ENCODE data around the gene TBCCD1. TPM values are rescaled to one million over a fixed set of nuclear protein-coding genes. Genes with fewer than 3 reads are reported as not detected.
"Not testable (repeated sequence)": the region's sequence is repeated elsewhere in the genome, so short reads cannot be mapped to it uniquely, and the experiment has no call there.

The TBCCD1 gene
- total RNA-seq, 1 donor from 2014 or later: 6.4 TPM

DNA sequence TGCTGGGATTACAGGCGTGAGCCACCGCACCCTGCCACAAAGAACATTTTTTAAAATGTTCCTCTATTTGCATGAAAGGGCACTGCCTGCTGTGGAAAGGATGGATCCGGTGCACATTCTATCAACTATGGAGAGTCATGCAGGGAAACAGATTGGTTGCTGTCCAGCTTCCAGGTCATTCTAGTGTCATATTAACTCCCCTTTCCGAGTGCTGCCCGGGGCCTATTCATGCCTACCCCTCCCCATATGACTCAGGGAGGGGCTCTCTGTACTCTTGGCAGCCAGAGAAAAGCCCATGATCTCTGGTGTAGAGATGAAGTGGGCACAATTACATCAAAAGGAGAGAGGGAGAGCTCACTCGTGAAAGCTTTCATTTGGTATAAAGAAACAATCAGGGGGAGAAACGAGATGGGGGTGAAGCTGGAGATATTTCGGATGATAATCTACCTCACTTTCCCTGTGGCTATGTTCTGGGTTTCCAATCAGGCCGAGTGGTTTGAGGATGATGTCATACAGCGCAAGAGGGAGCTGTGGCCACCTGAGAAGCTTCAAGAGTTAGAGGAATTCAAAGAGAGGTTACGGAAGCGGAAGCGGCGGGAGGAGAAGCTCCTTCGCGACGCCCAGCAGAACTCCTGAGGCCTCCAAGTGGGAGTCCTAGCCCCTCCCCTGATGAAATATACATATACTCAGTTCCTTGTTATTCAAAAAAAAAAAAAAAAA lies 29.6 kb upstream of the TBCCD1 start:
- ATAC-seq: no peak

DNA sequence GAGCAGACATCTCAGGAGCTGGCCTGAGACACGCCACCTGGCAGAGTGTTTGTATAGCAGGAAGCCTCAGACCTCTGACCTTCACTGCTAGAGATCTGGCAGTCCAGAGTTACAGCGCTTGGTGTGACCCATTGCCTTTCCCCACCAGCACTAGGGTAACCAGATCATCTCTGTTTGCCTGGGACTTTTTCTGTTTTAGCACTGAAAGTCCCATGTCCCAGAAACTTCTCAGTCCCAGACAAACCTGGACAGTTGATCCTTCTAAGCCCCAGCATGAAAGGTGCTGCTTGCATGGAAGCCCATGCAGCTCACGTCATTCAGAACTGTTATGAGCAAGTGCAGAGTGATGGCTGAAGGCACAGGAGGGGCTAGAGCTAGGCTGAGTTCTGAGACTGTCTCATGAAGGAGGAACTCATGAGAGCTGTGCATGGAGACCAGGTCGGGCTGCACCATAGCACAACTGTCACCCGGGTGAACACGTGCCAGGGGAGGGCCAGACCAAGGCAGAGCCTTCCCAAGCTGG lies 27.5 kb upstream of the TBCCD1 start:
- ATAC-seq: peak; percentile 72
- peak; percentile 76 for DNase-seq (ENCODE audit: low spot score)

More for the DNA sequence above, 29.6 kb upstream of the TBCCD1 start:
- no peak for DNase-seq (ENCODE audit: low spot score)

DNA sequence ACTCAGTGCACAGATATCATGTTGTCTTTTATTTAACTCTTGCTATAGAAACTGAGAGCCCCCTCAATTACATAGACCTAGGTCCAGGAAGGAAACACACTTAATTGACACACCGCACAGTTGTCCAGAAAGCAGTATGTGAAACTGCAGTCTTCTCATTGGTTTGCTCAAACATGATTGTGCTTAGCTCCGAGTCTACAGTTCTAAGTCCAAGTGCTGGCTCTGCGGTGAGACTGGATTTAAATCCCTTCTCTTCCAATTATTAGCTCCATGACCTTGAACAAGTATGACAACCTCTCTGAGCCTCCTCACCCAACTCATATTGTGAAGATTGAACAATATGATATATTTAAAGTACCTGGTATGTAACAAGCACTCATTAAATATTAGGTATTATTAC lies 26.7 kb upstream of the TBCCD1 start:
- DNase-seq (ENCODE audit: low spot score) (no peak), ATAC-seq (peak; percentile 49)

DNA sequence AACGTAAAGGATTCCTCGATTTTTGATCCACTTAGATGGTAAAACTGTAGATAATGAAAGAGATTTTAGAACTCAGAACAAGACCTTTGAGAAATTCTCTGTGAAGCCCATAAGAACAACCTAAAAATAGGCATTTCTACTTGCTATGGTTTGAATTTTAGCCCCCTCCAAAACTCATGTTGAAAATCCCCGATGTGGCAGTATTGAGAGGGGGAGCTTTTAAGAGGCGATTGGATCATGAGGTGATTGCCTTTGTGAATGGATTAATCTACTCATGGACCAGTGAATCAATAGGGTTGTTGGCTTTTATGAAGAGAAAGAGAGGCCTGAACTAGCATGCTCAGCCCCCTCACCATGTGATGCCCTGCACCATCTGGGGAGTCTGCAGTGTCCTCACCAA lies 25.5 kb upstream of the TBCCD1 start:
- ATAC-seq (no peak), DNase-seq (ENCODE audit: low spot score) (no peak)

- ATAC-seq (no peak), DNase-seq (ENCODE audit: low spot score) (no peak)
Measured at GRCh38 chr3:186590580-186591295, 23.6 kb upstream of the TBCCD1 start.

DNA sequence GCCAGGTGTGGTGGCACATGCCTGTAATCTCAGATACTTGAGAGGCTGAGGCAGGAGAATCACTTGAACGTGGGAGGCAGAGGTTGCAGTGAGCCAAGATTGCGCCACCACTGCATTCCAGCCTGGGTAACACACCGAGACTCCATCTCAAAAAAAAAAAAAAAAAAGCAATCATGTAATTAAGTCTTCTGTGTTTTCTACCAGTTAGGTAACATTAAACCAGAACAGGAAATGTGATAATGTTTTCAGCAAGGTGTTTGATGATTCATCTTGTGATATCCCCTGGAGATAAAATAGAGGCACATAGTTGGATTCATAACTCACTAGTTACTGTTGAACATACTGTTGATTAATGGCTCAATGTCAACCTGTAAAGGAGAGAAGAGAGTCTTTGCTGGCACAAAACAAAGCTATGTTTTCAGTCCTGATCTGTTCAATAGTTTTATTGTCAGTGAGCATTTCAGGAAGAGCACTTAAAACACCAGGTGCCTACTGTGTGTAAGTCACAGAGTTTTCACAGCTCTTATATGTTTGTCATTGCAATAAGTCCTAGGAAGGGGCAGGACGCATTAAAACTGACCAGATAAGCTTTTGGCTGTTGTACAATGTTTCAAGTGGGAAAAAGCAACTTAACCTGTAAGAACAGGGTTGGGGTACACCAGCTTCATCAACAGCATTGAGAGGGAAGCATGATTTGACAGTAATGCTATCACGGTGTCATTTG lies 22.9 kb upstream of the TBCCD1 start:
- peak; percentile 16 for ATAC-seq
- no peak for DNase-seq (ENCODE audit: low spot score)

- DNase-seq (ENCODE audit: low spot score) (no peak), ATAC-seq (peak; percentile 74)
Measured at GRCh38 chr3:186589121-186589520, 22.0 kb upstream of the TBCCD1 start.

DNA sequence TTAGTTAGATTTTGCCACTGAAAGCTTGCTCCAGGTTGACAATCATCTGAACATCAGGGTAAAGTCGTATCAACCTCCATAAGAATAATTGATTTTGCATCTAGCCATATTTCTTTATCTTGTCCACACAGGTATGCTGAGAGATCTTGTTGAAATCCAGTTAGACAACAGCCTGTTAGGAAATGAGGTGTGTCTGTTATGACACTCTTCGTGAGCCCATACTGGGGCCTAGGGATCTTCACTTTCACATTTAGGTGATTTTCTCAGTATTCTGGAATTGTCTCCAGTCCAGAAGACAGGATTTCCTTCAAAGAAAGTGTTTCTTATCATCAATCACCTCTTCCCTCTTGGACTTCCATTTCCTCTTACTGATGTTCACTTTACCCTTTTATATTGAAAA lies 21.5 kb upstream of the TBCCD1 start:
- peak; percentile 18 for ATAC-seq
- no peak for DNase-seq (ENCODE audit: low spot score)

DNA sequence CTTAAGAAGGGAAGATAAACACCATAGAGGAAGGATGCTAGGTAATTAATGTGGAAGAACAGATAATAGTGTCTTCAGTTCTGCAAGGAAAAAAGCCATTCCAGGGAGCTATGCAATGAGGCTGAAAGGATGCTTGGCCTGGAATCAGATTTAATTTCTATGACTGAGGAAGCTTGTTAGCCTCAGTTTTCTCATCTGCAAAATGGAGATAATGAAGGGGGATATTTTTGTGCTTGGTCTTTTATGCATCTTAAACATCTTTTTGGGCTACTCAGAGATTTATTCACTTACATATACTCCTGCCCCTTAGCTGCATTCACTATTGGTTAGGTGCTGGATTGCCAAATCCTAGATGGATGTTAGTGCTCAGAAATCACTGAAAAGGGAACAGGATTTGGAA lies 20.0 kb upstream of the TBCCD1 start:
- ATAC-seq (no peak), DNase-seq (ENCODE audit: low spot score) (no peak)

- not testable (repeated sequence) for ATAC-seq; DNase-seq (ENCODE audit: low spot score)
Measured at GRCh38 chr3:186586245-186586644, 19.1 kb upstream of the TBCCD1 start.

DNA sequence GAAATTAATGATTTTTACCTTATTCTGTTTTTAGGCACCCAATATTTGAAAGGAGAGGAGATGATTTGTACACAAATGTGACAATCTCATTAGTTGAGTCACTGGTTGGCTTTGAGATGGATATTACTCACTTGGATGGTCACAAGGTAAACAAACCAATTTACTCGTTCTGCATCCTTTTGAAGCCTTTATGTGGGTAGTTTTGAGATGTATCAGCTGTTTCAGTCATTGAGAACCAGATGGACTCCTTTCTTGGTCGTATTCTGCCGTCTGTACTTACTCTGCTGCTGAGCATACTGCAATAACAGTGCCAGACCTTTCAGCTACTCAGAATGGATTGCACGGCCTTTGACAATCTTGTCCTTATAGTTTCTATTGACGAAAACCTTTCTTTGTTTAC lies 16.7 kb upstream of the TBCCD1 start:
- ATAC-seq: no peak

DNA sequence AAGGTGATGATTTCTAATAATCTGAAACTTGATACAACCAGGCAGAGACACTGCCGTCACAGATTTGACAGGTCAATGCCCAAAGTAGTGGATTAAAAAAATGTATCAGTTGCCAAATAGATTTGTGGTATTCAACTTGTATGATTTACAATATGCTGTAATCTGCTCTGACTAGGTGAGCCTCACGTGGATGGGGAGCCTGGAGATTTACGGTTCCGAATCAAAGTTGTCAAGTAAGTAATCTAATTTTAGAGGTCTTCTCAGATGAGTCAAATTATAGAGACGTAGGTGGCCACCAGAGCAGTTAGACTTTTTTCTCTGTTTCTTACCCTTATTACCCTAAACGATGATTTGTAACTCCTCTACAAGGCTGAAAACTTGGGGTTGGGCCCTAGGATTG lies 15.4 kb upstream of the TBCCD1 start:
- no peak for ATAC-seq
- DNase-seq (ENCODE audit: low spot score): no peak

More for the DNA sequence above, 16.7 kb upstream of the TBCCD1 start:
- no peak for DNase-seq (ENCODE audit: low spot score)

DNA sequence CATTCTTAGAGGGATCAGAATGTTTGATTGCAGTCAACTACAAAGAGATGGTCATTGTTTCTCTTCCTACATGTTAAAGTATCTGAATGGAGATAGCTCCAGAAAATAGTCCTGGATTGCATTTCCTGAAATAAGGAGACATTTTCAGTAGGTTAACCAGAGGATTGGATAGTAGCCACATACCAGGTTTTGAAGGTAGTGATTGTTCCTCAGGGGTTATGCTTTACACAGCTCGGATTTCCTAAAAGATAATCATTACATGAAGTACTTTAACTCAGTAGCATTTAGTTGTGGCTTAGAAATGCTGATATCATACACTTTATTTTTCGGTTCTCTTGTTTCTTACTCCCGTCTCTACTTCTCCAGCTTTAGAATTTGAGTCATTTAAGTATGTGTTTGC lies 13.6 kb upstream of the TBCCD1 start:
- DNase-seq (ENCODE audit: low spot score) (no peak), ATAC-seq (no peak)

DNA sequence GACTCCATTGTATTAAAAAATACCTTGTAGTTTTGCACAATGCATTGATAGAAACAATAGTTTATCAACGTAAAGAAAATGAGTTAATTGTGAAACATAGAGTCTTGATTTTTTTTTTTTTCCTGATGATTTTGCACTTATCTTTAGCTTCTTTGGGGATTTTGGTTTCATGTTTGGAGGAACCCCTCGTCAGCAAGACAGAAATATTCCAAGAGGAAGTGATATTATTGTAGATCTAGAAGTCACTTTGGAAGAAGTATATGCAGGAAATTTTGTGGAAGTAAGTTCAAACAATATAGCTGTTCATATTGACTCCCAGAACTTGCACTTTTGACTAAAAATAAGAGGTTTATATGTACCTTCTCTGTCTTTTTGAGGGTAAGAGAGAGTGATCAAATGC lies 10.4 kb upstream of the TBCCD1 start:
- DNase-seq (ENCODE audit: low spot score) (no peak), ATAC-seq (no peak)

DNA sequence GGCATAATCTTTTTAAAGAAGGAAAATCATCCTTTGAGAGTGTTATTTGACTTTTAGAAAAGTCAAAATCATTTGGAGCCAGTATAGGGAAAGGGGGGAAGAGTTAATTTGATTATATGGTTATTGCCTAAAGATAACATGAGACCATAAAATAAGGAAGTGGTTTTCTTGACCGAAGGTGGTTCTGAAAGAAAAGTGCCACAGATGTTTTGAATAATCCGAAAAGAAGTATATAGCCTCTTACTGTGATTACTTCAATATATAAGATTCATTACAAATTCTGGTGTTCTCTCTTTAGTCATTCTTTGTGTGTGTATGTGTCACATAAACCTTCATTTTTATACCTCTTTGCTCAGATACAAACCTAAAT lies 4.5 kb upstream of the TBCCD1 start:
- ATAC-seq: no peak
- no peak for DNase-seq (ENCODE audit: low spot score)

- no peak for DNase-seq (ENCODE audit: low spot score)
- no peak for ATAC-seq
Measured at GRCh38 chr3:186570941-186571643, 4.0 kb upstream of the TBCCD1 start.

- ATAC-seq: peak; percentile 81
- DNase-seq (ENCODE audit: low spot score): peak; percentile 100
Measured at GRCh38 chr3:186570096-186570940, 3.2 kb upstream of the TBCCD1 start, which contains the start of gene DNAJB11. DNAJB11 (plus strand) TSS chr3:186570720; CDS start chr3:186570898, 178 bp downstream.

DNA sequence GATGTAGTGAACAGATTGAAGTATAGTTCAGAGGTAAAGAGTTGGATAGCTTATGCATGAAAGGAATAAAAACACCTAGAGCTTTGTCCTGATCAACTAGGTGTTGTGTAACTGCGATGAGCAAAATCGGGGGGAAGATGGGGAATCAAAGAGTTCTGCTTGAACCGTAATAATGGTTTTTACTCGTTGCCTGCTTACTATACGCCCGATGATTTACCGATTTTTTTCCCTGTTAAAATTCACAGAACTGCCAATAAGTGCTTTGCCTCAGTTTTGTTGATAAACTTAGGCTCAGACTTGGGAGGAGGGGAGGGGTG lies 2.6 kb upstream of the TBCCD1 start:
- DNase-seq (ENCODE audit: low spot score) (no peak), ATAC-seq (no peak)

- not testable (repeated sequence) for ATAC-seq; DNase-seq (ENCODE audit: low spot score)
Measured at GRCh38 chr3:186569361-186569760, 2.2 kb upstream of the TBCCD1 start.

DNA sequence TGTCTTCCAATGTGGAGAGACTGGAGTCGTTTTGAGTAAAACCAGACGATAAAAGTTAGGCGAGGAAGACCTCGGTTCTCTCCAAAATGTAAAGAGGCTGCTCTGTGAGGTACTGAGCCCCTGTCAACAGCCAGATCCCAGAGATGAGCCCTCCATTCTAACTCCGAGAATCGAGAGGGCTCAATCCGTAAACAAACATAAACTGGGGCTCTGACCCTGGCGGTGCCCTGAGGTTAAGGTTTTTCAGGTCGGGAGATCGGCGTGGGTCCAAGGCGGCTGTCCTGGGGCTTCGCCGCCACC lies 417 bp downstream of the TBCCD1 start:
- ATAC-seq (peak; percentile 32), DNase-seq (ENCODE audit: low spot score) (no peak)

Measured in left lobe of liver (tissue), 2 donors.